Astrocyte of the spinal cord (primary cell): ENCODE data around the gene CACNA1B.

Experiments used
- DNase-seq: peaks from one replicate; pipeline ENCODE4 v3.0.0; 2011; ENCODE audit warnings: low read depth, low spot score
- H3K4me3 ChIP-seq: 2 replicates; pipeline ENCODE4 v1.5.1; 2011; ENCODE audit warnings: low read depth, mild to moderate bottlenecking, low read length, moderate library complexity
- in situ Hi-C: cut with HindIII; loops from 2 replicates; pipeline ENCODE4 v1.10.0; 2017; ENCODE audit warnings: low sequenced_read_pairs
- TF ChIP-seq, protein P1 (sequence below): IDR thresholded peaks from 2 replicates; pipeline ENCODE4 v1.5.1; 2012; ENCODE audit warnings: low read depth, mild to moderate bottlenecking, low read length, inconsistent platforms

The CACNA1B gene

DNA sequence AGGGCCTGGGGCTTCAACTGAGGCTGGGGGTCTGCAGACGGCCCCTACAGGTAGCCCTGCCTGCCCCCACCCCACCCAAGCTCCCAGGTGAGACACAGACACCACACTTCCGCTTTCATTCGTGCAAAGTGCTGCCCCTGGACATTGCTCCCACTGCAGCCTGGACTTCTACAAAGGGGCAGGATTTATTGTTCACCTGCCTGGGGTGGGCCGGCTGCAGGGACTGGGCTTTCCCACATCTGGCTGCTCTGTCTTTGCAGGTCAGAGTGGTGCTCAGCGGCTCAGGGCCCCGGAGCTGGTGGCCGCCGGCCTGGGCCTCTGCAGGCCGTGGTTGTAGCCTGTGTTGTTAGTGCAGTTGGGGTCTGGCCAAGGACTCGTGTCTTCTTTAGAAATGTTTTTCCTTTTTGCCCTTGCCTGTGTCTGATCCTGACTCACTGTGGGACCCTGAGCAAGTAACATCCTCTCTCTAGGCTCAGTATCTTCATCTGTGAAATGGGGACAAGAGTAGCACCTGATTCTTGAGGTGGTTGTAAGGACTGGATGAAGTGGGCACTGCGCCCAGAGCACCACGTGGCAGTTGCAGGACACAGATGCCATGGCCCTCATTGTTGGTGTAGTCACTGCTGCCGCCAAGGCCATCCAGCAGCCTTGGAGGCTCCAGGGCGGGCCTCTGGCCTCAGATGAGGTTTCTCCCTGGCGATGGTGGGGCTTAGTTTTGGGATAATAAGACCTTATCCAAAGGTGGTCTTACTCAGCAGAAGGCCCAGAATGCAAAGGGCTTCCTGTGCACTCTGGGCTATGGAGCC is 143.9 kb downstream of the CACNA1B start:
- DNase-seq, result no peak
- in situ Hi-C loops, result no loop called here
- no peak overlapping the region for H3K4me3 ChIP-seq
- TF ChIP-seq, protein P1, sequence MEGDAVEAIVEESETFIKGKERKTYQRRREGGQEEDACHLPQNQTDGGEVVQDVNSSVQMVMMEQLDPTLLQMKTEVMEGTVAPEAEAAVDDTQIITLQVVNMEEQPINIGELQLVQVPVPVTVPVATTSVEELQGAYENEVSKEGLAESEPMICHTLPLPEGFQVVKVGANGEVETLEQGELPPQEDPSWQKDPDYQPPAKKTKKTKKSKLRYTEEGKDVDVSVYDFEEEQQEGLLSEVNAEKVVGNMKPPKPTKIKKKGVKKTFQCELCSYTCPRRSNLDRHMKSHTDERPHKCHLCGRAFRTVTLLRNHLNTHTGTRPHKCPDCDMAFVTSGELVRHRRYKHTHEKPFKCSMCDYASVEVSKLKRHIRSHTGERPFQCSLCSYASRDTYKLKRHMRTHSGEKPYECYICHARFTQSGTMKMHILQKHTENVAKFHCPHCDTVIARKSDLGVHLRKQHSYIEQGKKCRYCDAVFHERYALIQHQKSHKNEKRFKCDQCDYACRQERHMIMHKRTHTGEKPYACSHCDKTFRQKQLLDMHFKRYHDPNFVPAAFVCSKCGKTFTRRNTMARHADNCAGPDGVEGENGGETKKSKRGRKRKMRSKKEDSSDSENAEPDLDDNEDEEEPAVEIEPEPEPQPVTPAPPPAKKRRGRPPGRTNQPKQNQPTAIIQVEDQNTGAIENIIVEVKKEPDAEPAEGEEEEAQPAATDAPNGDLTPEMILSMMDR, result no peak

- no peak for DNase-seq
- TF ChIP-seq, protein P1, result peak; percentile 21
- in situ Hi-C loops, result no loop called here
- no peak overlapping the region for H3K4me3 ChIP-seq
These were observed 144.6 kb downstream of the CACNA1B start for GRCh38 chr9:138022121-138022741.

GRCh38 chr9:138022756-138023393 is 145.3 kb downstream of the CACNA1B start:
- in situ Hi-C loops, result no loop called here
- DNase-seq, result no peak
- no peak overlapping the region for H3K4me3 ChIP-seq
- TF ChIP-seq, protein P1, result no peak

DNA sequence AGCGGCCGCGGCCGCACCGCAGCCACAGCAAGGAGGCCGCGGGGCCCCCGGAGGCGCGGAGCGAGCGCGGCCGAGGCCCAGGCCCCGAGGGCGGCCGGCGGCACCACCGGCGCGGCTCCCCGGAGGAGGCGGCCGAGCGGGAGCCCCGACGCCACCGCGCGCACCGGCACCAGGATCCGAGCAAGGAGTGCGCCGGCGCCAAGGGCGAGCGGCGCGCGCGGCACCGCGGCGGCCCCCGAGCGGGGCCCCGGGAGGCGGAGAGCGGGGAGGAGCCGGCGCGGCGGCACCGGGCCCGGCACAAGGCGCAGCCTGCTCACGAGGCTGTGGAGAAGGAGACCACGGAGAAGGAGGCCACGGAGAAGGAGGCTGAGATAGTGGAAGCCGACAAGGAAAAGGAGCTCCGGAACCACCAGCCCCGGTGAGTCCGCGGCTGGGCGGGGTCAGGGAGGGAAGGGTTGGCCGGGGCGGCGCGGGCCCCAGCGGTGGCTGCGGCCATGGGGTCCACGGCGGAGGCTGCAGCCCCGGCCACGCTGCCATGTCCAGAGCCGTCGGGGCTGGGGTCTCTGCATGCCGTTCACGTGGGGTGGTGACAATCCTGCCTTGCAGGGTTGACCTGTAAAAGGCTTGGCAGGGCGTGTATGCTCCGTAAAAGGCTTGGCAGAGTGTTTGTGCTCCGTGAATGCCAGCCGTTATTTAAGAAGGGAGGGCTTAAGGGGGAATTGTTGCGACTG is 146.0 kb downstream of the CACNA1B start:
- in situ Hi-C loops, result no loop called here
- TF ChIP-seq, protein P1, result no peak
- DNase-seq, result no peak
- no peak overlapping the region for H3K4me3 ChIP-seq

- no peak for DNase-seq
- no peak overlapping the region for H3K4me3 ChIP-seq
- TF ChIP-seq, protein P1, result no peak
- in situ Hi-C loops, result no loop called here
These were observed 146.5 kb downstream of the CACNA1B start for GRCh38 chr9:138024131-138024530.

GRCh38 chr9:138024831-138025291 is 147.3 kb downstream of the CACNA1B start:
- TF ChIP-seq, protein P1, result no peak
- H3K4me3 ChIP-seq, result no peak overlapping the region
- in situ Hi-C loops, result no loop called here
- no peak for DNase-seq
